ENCODE data around the gene RAB11FIP3.

The RAB11FIP3 gene

GRCh38 chr16:569445-570254, 144.2 kb downstream of the RAB11FIP3 start, which contains the start of gene PIGQ:
PIGQ (plus strand) TSS chr16:569968; CDS start chr16:574075, 4,107 bp downstream.
- no peak for DNase-seq

Data from AML-193 (cell line).